Sigmoid colon (tissue), 7 donors: ENCODE results near the gene LRGUK. TPM values are rescaled to one million over a fixed set of nuclear protein-coding genes. Genes with fewer than 3 reads are reported as not detected.
"Not testable (repeated sequence)": the region's sequence is repeated elsewhere in the genome, so short reads cannot be mapped to it uniquely, and the experiment has no call there.

Experiments
- DNase-seq: peaks from one replicate; pipeline ENCODE4 v3.0.0-alpha.2; 2019
- H3K27ac ChIP-seq, 4 donors: fragments of 200-600 bp; sonication (generic); one replicate each; pipeline ENCODE4 v1.5.1; 2016 to 2019; ENCODE audit warnings: mild to moderate bottlenecking in 1 of 4
- H3K27me3 ChIP-seq, 3 donors: fragments of 200-600 bp; sonication (generic); one replicate each; pipeline ENCODE4 v1.5.1; 2019; ENCODE audit warnings: mild to moderate bottlenecking in 1 of 3
- H3K36me3 ChIP-seq, 4 donors: fragments of 200-600 bp; sonication (generic); one replicate each; pipeline ENCODE4 v1.5.1; 2016 to 2019
- H3K4me1 ChIP-seq, 4 donors: fragments of 200-600 bp; sonication (generic); one replicate each; pipeline ENCODE4 v1.5.1; 2017 to 2019
- H3K4me3 ChIP-seq, 4 donors: fragments of 200-600 bp; sonication (generic); one replicate each; pipeline ENCODE4 v1.5.1; 2017 to 2019; ENCODE audit warnings: mild to moderate bottlenecking in 2 of 4, moderate library complexity in 1 of 4
- H3K9me3 ChIP-seq, 4 donors: fragments of 200-600 bp in 3 of 4; sonication (generic) in 3 of 4; one replicate each; pipeline versions ENCODE4 v1.5.1 to v1.6.1; 2013 to 2019
- EP300 ChIP-seq, 4 donors: sonication (generic); formaldehyde crosslinking; IDR thresholded peaks; one replicate each; pipeline ENCODE4 v1.6.1; 2017; ENCODE audit warnings: antibody characterized with exemption in 4 of 4
- POLR2A ChIP-seq, 2 donors: fragments of 450-650 bp; IDR thresholded peaks; one replicate each; pipeline ENCODE4 v1.6.1; 2016; ENCODE audit warnings: antibody characterized with exemption in 2 of 2, mild to moderate bottlenecking in 2 of 2, moderate library complexity in 2 of 2
- POLR2AphosphoS5 ChIP-seq, 4 donors: sonication (generic); formaldehyde crosslinking; IDR thresholded peaks; one replicate each; pipeline ENCODE4 v1.6.1; 2017; ENCODE audit warnings: antibody characterized with exemption in 4 of 4
- WGBS, 2 donors: extraction: QIAGEN DNeasy Blood & Tissue Kit; methylation state at CpG; one replicate each; pipeline ENCODE4 v1.1.7; 2013; 5-methylcytosine and 5-hydroxymethylcytosine counted together
- intact Hi-C: fragments of 100-400 bp; cut with DNase I; formaldehyde crosslinking; loops from one replicate; pipeline ENCODE4 v1.15.1; 2023
- polyA plus RNA-seq, 3 donors: library from polyadenylated mRNA; stranded (reverse); fragments of 200-250 nt; gene quantifications; one replicate each; pipeline ENCODE4 v1.2.3, GENCODE V29; 2013
- total RNA-seq, 4 donors: library from RNA; depleted of rRNA; stranded (reverse); fragments of >200 nt; gene quantifications; one replicate each; pipeline ENCODE4 v1.1.0, GENCODE V29; 2016
- TF ChIP-seq, protein P1 (sequence below), 4 experiments: fragments of 450-650 bp in 3 of 4; fragments of 200-600 bp in 1 of 4; IDR thresholded peaks; one replicate each; pipeline ENCODE4 v1.5.1; 2016 to 2019; ENCODE audit warnings: antibody characterized with exemption in 4 of 4, mild to moderate bottlenecking in 3 of 4, moderate library complexity in 2 of 4
- donor health status: healthy with polysubstance abuse.
- donor health status: Bipolar disorder and iron deficiency.
- donor health status: healthy.

The LRGUK gene
- total RNA-seq, result under 1 TPM; 0.28 to 0.71 (median 0.37) TPM
- polyA plus RNA-seq, result under 1 TPM in 1 of 3 donors, not detected in 2; 0.03 TPM

- Histone ChIP-seq H3K27ac (no peak within 1 kb of the TSS), H3K9me3 (no peaks in the 10 kb centered on the region), H3K36me3 (no peaks in the 10 kb centered on the region), H3K4me1 (peaks cover 0 to 12% (median 5%) of the 10 kb centered on the region in 4 donors), H3K4me3 (peak within 1 kb of the TSS; percentile 51 to 66 (median 60)), H3K27me3 (no peaks in the 10 kb centered on the region)
- intact Hi-C loops, result loop anchor here (5.0 to 10.0 kb wide), 3 partner anchors 190 to 875 kb away; partner anchors contain the start of genes EXOC4 and SLC35B4
- TF ChIP-seq POLR2A (IDR thresholded peaks at IDR 0.05), result no peak
- peak in 1 of 4 donors; percentile 6 for TF ChIP-seq POLR2AphosphoS5 (IDR thresholded peaks at IDR 0.05)
- TF ChIP-seq, protein P1, sequence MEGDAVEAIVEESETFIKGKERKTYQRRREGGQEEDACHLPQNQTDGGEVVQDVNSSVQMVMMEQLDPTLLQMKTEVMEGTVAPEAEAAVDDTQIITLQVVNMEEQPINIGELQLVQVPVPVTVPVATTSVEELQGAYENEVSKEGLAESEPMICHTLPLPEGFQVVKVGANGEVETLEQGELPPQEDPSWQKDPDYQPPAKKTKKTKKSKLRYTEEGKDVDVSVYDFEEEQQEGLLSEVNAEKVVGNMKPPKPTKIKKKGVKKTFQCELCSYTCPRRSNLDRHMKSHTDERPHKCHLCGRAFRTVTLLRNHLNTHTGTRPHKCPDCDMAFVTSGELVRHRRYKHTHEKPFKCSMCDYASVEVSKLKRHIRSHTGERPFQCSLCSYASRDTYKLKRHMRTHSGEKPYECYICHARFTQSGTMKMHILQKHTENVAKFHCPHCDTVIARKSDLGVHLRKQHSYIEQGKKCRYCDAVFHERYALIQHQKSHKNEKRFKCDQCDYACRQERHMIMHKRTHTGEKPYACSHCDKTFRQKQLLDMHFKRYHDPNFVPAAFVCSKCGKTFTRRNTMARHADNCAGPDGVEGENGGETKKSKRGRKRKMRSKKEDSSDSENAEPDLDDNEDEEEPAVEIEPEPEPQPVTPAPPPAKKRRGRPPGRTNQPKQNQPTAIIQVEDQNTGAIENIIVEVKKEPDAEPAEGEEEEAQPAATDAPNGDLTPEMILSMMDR (IDR thresholded peaks at IDR 0.05), result no peak
- DNase-seq, result peak; percentile 90
- 1 to 2% methylated on average over 43 of the region's 43 CpGs for WGBS, 2 donors
Observed at GRCh38 chr7:134126966-134127848, at the start of gene LRGUK. Gene LRGUK (plus strand): TSS chr7:134127340. CDS start chr7:134127368, 28 bp downstream.

DNA sequence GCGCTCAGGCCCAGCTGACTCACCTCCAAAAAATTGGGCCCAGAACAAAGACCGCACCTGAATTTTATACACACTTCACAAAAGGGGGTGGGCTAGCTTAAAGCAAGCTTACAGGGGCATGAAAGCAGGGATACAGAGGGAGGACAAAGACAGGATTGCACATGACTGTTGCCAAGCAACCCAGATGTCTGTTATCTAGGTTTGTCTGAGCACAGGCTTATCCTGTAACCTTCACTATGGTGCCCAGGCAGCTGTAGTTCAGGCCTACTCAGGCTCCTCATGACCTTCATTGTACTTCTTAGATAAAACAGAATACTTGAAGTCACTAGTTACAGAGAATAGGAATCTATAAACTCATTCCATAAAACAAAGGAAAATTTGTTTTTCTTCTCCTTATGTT is 49.6 kb upstream of the LRGUK start:
- H3K9me3 ChIP-seq, H3K4me1 ChIP-seq, DNase-seq, intact Hi-C loops, H3K27me3 ChIP-seq, H3K27ac ChIP-seq, H3K36me3 ChIP-seq, H3K4me3 ChIP-seq: not testable (repeated sequence)
- 97 to 98% methylated on average over 2 of the region's 2 CpGs for WGBS, 2 donors

DNA sequence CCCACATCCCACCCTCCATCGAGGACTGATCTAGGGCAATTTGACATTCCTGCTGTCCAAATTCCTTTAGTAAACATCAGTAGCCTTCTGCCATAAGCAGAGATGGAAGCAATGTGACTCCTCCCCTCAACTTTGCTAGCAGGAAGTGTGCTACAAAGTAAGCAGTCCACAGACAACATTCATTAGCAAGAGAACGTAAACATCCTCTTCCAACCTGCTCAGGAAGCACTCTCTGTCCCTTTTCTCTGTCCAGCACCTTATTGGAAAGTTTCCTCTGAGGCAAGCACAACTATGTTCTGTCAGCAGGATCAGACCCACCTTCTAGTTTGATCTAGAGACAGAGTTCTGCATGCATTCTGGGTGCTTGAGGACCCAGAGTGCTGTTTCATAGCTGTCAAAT is 48.1 kb upstream of the LRGUK start:
- intact Hi-C loops, result no loop called here
- no peak for TF ChIP-seq POLR2A (IDR thresholded peaks at IDR 0.05)
- TF ChIP-seq EP300 (IDR thresholded peaks at IDR 0.05), result no peak
- TF ChIP-seq, protein P1 (IDR thresholded peaks at IDR 0.05), result no peak
- no peak for TF ChIP-seq POLR2AphosphoS5 (IDR thresholded peaks at IDR 0.05)
- no peaks in the 10 kb centered on the region for H3K4me1 ChIP-seq
- no peaks in the 10 kb centered on the region for H3K27me3 ChIP-seq
- H3K9me3 ChIP-seq, result no peaks in the 10 kb centered on the region
- 41 to 51% methylated on average over 2 of the region's 2 CpGs for WGBS, 2 donors
- H3K27ac ChIP-seq, result no peak overlapping the region
- no peaks in the 10 kb centered on the region for H3K36me3 ChIP-seq
- H3K4me3 ChIP-seq, result no peak overlapping the region
- DNase-seq, result no peak

- 96 to 100% methylated on average over 1 of the region's 1 CpG for WGBS, 2 donors
- H3K9me3 ChIP-seq, result no peaks in the 10 kb centered on the region
- H3K27me3 ChIP-seq, result no peaks in the 10 kb centered on the region
- TF ChIP-seq POLR2AphosphoS5 (IDR thresholded peaks at IDR 0.05), result no peak
- no peak for TF ChIP-seq EP300 (IDR thresholded peaks at IDR 0.05)
- TF ChIP-seq, protein P1 (IDR thresholded peaks at IDR 0.05), result no peak
- no peak for TF ChIP-seq POLR2A (IDR thresholded peaks at IDR 0.05)
- H3K4me1 ChIP-seq, result no peaks in the 10 kb centered on the region
- H3K27ac ChIP-seq, result no peak overlapping the region
- no peak overlapping the region for H3K4me3 ChIP-seq
- intact Hi-C loops, result no loop called here
- DNase-seq, result no peak
- H3K36me3 ChIP-seq, result no peaks in the 10 kb centered on the region
Observed at GRCh38 chr7:134081695-134082094, 45.4 kb upstream of the LRGUK start.

GRCh38 chr7:134083766-134084487 is 43.2 kb upstream of the LRGUK start:
- TF ChIP-seq, protein P1 (IDR thresholded peaks at IDR 0.05), result no peak
- no peak for TF ChIP-seq POLR2AphosphoS5 (IDR thresholded peaks at IDR 0.05)
- no peak for TF ChIP-seq POLR2A (IDR thresholded peaks at IDR 0.05)
- TF ChIP-seq EP300 (IDR thresholded peaks at IDR 0.05), result no peak
- WGBS, 2 donors, result 86 to 88% methylated on average over 3 of the region's 3 CpGs
- Histone ChIP-seq H3K9me3 (no peaks in the 10 kb centered on the region), H3K27me3 (no peaks in the 10 kb centered on the region), H3K4me3 (no peak overlapping the region), H3K36me3 (no peaks in the 10 kb centered on the region), H3K4me1 (no peaks in the 10 kb centered on the region), H3K27ac (no peak overlapping the region)
- DNase-seq, result no peak
- intact Hi-C loops, result no loop called here
